Nephron (organoid): ENCODE results near the gene RGMB.

Source experiments
- H3K27ac Mint-ChIP-seq, 3 experiments: 2 replicates each; pipeline ENCODE4 v1.8.0; 2020; ENCODE audit warnings: mixed read lengths in 3 of 3, mild to moderate bottlenecking in 2 of 3, moderate library complexity in 1 of 3
- H3K27me3 Mint-ChIP-seq: 2 replicates; pipeline ENCODE4 v1.8.0; 2021; ENCODE audit warnings: low read depth, mild to moderate bottlenecking, moderate library complexity, mixed read lengths
- H3K36me3 Mint-ChIP-seq: 2 replicates; pipeline ENCODE4 v1.8.0; 2020; ENCODE audit warnings: low read depth, mixed read lengths
- H3K4me1 Mint-ChIP-seq: 2 replicates; pipeline ENCODE4 v1.8.0; 2020; ENCODE audit warnings: mixed read lengths
- H3K4me3 Mint-ChIP-seq, 3 experiments: 2 replicates each; pipeline ENCODE4 v1.8.0; 2020; ENCODE audit warnings: mild to moderate bottlenecking in 3 of 3, mixed read lengths in 3 of 3, moderate library complexity in 2 of 3
- H3K9me3 Mint-ChIP-seq: 2 replicates; pipeline ENCODE4 v1.8.0; 2020; ENCODE audit warnings: mixed read lengths
- TF ChIP-seq, protein P1 (sequence below), 3 experiments: fragments of 200-600 bp; sonication (generic); IDR thresholded peaks; one replicate each; pipeline ENCODE4 v1.5.0; 2021; ENCODE audit warnings: antibody characterized with exemption in 3 of 3; ENCODE audit not compliant: unreplicated experiment in 3 of 3

Gene RGMB

DNA sequence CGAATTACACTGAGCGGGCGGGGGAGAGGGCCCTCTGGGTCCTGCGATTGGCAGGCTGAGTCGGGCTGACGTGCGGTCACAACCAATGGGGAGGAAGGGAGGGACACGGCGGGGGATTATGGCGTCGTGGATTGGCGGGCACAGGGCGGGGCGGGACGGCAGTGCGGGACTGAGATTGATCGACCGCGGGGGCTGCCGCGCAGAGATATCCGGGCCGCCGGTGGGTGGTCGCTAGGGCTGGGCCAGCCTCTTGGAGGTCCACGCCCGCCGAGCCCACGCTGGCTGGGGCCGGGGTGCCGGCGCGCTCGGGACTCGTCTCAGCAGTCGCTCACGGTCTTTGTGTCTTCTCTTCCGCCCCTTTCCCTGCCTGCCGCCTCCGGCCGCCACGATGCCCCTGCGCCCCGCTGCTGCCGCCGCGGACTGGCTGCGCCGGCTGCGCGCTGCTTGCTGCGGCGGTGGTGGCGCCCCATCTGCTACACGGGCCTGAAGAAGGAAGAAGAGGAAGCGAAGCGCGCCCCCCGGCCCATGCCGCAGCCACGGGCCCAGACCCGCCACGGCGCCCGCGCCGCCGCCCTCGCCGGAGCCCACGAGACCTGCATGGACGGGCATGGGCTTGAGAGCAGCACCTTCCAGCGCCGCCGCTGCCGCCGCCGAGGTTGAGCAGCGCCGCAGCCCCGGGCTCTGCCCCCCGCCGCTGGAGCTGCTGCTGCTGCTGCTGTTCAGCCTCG is at the start of gene RGMB:
RGMB (plus strand) TSS at position 200 of the 728 bp plus-strand sequence; CDS start at position 608, 408 bp downstream.
- TF ChIP-seq, protein P1, sequence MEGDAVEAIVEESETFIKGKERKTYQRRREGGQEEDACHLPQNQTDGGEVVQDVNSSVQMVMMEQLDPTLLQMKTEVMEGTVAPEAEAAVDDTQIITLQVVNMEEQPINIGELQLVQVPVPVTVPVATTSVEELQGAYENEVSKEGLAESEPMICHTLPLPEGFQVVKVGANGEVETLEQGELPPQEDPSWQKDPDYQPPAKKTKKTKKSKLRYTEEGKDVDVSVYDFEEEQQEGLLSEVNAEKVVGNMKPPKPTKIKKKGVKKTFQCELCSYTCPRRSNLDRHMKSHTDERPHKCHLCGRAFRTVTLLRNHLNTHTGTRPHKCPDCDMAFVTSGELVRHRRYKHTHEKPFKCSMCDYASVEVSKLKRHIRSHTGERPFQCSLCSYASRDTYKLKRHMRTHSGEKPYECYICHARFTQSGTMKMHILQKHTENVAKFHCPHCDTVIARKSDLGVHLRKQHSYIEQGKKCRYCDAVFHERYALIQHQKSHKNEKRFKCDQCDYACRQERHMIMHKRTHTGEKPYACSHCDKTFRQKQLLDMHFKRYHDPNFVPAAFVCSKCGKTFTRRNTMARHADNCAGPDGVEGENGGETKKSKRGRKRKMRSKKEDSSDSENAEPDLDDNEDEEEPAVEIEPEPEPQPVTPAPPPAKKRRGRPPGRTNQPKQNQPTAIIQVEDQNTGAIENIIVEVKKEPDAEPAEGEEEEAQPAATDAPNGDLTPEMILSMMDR (IDR thresholded peaks at IDR 0.05; ENCODE audit: unreplicated experiment in 3 of 3) = peak in 1 of 3 experiments; percentile 9
- Mint-ChIP-seq H3K27ac (peak within 1 kb of the TSS; percentile 87 to 97 (median 95)), H3K9me3 (no peaks in the 10 kb centered on the region), H3K4me3 (peak within 1 kb of the TSS; percentile 96 to 99 (median 98)), H3K36me3 (no peaks in the 10 kb centered on the region), H3K4me1 (peaks cover 51% of the 10 kb centered on the region), H3K27me3 (peaks cover 6% of the 10 kb centered on the region)

DNA sequence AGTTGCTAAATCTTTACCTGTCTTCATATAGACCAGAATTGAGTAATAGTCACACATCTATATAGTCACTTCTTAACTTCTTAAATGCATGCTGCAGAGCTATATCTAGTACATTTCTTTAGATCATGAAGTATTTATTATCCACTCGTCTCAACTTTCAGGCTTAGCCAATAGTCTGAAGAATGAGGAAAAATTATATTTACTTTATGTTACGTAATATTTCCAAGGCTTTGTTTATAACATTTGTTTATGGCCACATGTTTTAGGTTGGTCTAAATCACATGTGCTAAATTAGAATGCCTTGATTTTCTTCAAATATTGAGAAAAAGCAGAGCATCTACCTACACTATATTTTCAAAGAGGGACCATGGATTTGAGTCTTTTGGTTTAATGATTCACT is 47.2 kb upstream of the RGMB start:
- Mint-ChIP-seq H3K9me3 (no peaks in the 10 kb centered on the region), H3K36me3 (no peaks in the 10 kb centered on the region), H3K4me1 (no peaks in the 10 kb centered on the region), H3K27ac (no peak overlapping the region), H3K4me3 (no peak overlapping the region), H3K27me3 (no peaks in the 10 kb centered on the region)
- TF ChIP-seq, protein P1 (IDR thresholded peaks at IDR 0.05; ENCODE audit: unreplicated experiment in 3 of 3) = no peak

DNA sequence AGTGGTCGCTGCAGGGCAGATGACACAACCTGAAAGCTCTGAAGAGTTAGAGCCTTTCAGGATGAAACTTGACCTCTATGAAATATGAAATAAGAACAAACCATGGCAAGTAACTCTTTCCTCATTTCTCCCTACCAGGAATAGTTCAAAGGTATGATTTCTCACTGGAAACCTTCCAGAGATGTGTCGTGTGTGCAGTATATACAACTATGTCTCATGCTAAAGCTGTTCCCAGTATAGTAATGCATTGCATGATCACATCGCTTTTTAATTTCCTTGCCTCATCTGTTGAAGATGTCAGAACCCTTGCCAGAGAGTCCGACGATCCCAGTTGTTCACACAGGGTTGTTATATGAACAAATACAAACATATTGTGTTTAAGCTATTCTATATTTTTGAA is 45.8 kb upstream of the RGMB start:
- H3K4me3 Mint-ChIP-seq = no peak overlapping the region
- no peaks in the 10 kb centered on the region for H3K36me3 Mint-ChIP-seq
- TF ChIP-seq, protein P1 (IDR thresholded peaks at IDR 0.05; ENCODE audit: unreplicated experiment in 3 of 3) = no peak
- no peaks in the 10 kb centered on the region for H3K9me3 Mint-ChIP-seq
- no peaks in the 10 kb centered on the region for H3K4me1 Mint-ChIP-seq
- no peaks in the 10 kb centered on the region for H3K27me3 Mint-ChIP-seq
- no peak overlapping the region for H3K27ac Mint-ChIP-seq

DNA sequence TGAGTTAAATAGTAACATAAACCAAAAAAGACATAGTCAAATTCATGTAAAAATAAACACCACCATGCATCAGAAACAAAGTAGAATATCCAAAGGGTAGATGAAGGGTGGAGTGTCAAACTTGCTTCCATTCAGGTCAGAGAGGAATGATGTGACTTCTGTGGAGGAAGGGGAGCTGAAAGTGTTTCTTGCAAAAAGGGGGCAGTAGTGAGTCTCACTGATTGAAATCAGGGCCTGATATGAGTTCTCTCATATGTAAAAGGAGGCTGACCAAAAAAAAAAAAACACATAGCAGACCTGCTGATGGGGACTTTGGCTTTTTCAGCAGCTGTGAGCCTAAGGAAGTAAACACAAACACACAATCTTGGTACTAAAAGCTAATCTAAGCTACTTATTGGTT is 38.8 kb upstream of the RGMB start:
- Mint-ChIP-seq H3K4me1 (no peaks in the 10 kb centered on the region), H3K9me3 (peaks cover 17% of the 10 kb centered on the region), H3K4me3 (no peak overlapping the region), H3K36me3 (no peaks in the 10 kb centered on the region), H3K27me3 (no peaks in the 10 kb centered on the region), H3K27ac (no peak overlapping the region)
- TF ChIP-seq, protein P1 (IDR thresholded peaks at IDR 0.05; ENCODE audit: unreplicated experiment in 3 of 3) = no peak

DNA sequence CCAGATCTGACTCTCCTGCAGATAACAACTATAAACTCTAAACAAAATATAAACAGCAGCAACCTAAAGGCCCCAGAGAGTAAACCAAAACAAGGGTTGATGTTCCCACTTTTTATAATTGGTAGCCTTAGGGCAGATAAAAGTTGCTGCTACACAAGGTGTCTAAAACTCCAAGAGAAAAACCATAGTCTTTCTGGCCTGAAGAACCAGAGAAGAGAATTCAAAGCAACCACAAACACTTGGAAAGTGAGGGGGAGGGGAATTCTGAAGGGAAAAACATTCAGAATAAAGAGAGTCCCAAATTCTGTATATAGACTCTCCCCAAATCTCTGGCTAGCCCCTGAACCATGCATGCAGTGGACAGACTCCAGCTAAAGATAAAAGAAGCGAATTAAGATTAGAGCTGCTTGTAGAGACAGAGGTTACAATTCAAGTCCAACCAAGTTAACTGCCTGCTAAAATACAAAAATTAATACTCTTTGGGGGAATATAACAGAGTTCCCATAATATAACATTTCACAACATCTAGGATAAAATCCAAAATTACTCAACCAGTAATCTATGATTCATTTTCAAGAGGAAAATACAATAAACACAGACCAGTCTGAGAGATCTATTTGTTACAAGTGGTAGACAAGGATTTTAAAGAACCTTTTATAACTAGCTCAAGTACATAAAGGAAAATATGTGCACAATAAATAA is 37.5 kb upstream of the RGMB start:
- Mint-ChIP-seq H3K4me1 (no peaks in the 10 kb centered on the region), H3K9me3 (peaks cover 17% of the 10 kb centered on the region), H3K27ac (no peak overlapping the region), H3K4me3 (no peak overlapping the region), H3K36me3 (no peaks in the 10 kb centered on the region), H3K27me3 (no peaks in the 10 kb centered on the region)
- TF ChIP-seq, protein P1 (IDR thresholded peaks at IDR 0.05; ENCODE audit: unreplicated experiment in 3 of 3) = no peak
